ENCODE measurements around the gene SLC1A5.

GRCh38 chr19:46766569-46767317 lies 21.7 kb downstream of the SLC1A5 start:
- TF ChIP-seq, protein P1, sequence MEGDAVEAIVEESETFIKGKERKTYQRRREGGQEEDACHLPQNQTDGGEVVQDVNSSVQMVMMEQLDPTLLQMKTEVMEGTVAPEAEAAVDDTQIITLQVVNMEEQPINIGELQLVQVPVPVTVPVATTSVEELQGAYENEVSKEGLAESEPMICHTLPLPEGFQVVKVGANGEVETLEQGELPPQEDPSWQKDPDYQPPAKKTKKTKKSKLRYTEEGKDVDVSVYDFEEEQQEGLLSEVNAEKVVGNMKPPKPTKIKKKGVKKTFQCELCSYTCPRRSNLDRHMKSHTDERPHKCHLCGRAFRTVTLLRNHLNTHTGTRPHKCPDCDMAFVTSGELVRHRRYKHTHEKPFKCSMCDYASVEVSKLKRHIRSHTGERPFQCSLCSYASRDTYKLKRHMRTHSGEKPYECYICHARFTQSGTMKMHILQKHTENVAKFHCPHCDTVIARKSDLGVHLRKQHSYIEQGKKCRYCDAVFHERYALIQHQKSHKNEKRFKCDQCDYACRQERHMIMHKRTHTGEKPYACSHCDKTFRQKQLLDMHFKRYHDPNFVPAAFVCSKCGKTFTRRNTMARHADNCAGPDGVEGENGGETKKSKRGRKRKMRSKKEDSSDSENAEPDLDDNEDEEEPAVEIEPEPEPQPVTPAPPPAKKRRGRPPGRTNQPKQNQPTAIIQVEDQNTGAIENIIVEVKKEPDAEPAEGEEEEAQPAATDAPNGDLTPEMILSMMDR (IDR thresholded peaks at IDR 0.05), result peak; percentile 52 to 75 (median 55)
- TF ChIP-seq POLR2A (IDR thresholded peaks at IDR 0.05; ENCODE audit: low read depth), result no peak
- no peak for TF ChIP-seq EP300 (IDR thresholded peaks at IDR 0.05)
- no peak for TF ChIP-seq POLR2AphosphoS5 (IDR thresholded peaks at IDR 0.05)
